ENCODE results near the gene CCNQ.
A peak's percentile ranks its signal among the peaks of the same experiment; 100 is the strongest.

The CCNQ gene

DNA sequence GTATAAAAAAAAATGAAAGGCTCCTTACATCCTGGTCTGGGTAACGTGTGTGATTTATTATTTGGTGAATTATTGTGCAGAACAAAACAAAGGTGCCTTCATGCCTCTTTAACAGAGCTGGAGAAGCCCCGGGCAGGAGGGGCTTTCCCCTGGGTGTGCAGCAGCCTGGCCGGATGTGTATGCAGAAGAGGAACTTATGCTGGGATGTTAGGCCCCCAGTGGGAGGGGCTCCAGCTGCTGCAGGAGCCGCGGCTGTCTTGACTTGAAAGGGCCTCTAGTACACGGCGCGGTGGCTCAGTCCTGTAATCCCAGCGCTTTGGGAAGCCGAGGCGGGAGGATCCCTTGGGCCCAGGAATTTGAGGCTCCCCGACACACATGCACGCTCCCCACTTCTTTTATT, 16.0 kb downstream of the CCNQ start:
- TF ChIP-seq, protein P1, sequence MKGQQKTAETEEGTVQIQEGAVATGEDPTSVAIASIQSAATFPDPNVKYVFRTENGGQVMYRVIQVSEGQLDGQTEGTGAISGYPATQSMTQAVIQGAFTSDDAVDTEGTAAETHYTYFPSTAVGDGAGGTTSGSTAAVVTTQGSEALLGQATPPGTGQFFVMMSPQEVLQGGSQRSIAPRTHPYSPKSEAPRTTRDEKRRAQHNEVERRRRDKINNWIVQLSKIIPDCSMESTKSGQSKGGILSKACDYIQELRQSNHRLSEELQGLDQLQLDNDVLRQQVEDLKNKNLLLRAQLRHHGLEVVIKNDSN (IDR thresholded peaks at IDR 0.05), result no peak
- TF ChIP-seq CEBPB (IDR thresholded peaks at IDR 0.05), result no peak
- no peak for TF ChIP-seq FOXM1 (IDR thresholded peaks at IDR 0.05; ENCODE audit: borderline replicate concordance, low read depth)
- TF ChIP-seq TCF12 (IDR thresholded peaks at IDR 0.05; ENCODE audit: low read depth), result no peak
- TF ChIP-seq EGR1 (IDR thresholded peaks at IDR 0.05), result no peak
- no peak for TF ChIP-seq CREB1 (IDR thresholded peaks at IDR 0.05; ENCODE audit: low read depth)
- TF ChIP-seq, protein P2, sequence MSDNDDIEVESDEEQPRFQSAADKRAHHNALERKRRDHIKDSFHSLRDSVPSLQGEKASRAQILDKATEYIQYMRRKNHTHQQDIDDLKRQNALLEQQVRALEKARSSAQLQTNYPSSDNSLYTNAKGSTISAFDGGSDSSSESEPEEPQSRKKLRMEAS (IDR thresholded peaks at IDR 0.05), result no peak
- TF ChIP-seq NFIC (IDR thresholded peaks at IDR 0.05), result no peak

DNA sequence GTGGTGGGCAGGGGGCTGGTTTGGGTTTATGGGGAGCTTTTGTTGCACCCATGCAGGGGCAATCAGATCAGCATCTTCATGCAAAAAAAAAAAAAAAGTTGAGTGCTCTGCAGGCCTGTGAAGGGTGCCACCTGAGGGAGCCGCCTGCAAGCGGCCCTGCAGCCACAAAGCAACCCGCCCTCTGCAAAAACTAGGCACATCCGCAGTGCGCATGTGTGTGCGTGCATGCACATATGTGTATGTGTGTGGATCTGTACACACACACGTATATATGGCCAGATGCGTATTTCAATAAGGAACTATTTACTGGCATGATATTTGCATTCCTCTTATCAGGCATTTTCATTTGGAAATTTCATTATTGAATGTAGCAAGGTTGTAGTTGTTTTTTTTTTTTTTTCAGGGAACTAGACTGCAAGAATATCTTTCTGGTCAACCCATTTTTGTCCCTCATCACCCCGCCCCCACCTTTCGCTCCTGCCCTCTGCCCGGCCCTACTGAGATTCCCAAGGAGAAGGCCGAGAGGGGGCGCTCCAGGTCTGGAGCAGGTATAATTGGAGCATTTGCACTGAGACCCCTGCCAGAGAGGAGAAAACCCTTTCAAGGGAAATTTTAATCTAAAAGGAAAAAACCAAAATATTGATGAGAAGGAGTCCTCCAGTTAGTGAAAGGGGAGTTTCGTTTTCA, 18.1 kb downstream of the CCNQ start:
- TF ChIP-seq, protein P2 (IDR thresholded peaks at IDR 0.05), result no peak
- TF ChIP-seq CREB1 (IDR thresholded peaks at IDR 0.05; ENCODE audit: low read depth) (no peak), YY1 (IDR thresholded peaks at IDR 0.05; ENCODE audit: low read depth) (no peak), TAF1 (IDR thresholded peaks at IDR 0.05; ENCODE audit: low read depth) (no peak), RAD21 (IDR thresholded peaks at IDR 0.05; ENCODE audit: low read depth) (peak; percentile 26; the same call in 1 of the 2 replicates)

DNA sequence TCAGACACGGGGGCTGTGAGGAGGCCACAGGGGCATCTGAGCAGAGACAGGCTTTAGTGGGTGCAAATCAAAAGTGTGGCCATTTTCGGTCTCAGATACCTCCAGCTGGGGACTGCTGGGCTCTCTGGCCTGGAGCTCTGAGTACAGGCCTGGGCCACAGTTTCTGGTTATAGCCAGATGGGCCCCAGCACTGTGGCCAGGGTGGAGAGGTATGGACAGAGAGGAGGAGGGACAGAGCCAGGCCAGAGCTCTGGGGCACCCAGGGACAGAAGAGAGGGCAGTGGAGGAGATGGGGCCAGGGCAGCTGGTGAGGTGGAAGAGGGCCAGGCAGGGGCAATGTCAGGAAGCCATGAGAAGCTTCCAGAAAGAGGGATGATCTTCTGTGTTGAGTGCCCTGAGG, 20.1 kb downstream of the CCNQ start:
- TF ChIP-seq, protein P1 (IDR thresholded peaks at IDR 0.05), result no peak
- TF ChIP-seq, protein P2 (IDR thresholded peaks at IDR 0.05), result no peak

DNA sequence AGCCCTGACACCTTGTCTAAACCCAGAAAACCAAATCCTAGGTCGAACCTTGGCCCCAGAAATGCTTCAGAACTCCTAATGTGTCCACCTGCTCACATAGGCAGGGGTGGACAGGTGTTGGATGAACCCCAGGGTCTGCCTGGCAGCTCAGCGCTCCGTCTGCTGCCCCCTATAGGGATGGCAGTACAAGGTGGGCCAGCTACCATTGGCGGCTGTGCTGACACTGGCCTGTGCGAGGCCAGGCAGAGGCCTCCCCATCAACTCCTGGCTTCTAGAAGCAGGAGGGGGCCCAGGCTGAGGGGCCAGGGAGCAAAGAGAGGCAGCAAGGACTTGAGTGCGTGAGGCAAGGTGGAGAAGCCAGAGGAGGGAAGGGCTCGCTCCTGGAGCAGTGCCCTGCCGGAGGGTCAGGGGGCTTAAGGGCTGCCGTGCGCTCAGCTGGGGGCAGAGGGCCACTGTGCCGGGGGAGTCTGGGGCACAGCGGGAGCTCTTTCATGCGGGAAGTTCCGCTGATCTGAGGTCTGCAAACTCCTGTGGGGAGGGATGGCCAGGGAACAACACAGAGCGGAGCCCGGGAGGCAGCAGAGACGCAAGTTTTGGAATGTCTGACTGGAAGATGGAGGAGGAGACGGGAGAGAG, 20.6 kb downstream of the CCNQ start:
- TF ChIP-seq NFIC (IDR thresholded peaks at IDR 0.05) (no peak), TAF1 (IDR thresholded peaks at IDR 0.05; ENCODE audit: low read depth) (no peak), CEBPB (IDR thresholded peaks at IDR 0.05) (no peak), YY1 (IDR thresholded peaks at IDR 0.05; ENCODE audit: low read depth) (no peak), EGR1 (IDR thresholded peaks at IDR 0.05) (no peak), ZBTB7A (IDR thresholded peaks at IDR 0.05; ENCODE audit: low read depth) (no peak), RAD21 (IDR thresholded peaks at IDR 0.05; ENCODE audit: low read depth) (no peak), EP300 (IDR thresholded peaks at IDR 0.05; ENCODE audit: borderline replicate concordance) (no peak), CREB1 (IDR thresholded peaks at IDR 0.05; ENCODE audit: low read depth) (no peak), TCF12 (IDR thresholded peaks at IDR 0.05; ENCODE audit: low read depth) (no peak)
- TF ChIP-seq, protein P1 (IDR thresholded peaks at IDR 0.05), result no peak
- TF ChIP-seq, protein P3, sequence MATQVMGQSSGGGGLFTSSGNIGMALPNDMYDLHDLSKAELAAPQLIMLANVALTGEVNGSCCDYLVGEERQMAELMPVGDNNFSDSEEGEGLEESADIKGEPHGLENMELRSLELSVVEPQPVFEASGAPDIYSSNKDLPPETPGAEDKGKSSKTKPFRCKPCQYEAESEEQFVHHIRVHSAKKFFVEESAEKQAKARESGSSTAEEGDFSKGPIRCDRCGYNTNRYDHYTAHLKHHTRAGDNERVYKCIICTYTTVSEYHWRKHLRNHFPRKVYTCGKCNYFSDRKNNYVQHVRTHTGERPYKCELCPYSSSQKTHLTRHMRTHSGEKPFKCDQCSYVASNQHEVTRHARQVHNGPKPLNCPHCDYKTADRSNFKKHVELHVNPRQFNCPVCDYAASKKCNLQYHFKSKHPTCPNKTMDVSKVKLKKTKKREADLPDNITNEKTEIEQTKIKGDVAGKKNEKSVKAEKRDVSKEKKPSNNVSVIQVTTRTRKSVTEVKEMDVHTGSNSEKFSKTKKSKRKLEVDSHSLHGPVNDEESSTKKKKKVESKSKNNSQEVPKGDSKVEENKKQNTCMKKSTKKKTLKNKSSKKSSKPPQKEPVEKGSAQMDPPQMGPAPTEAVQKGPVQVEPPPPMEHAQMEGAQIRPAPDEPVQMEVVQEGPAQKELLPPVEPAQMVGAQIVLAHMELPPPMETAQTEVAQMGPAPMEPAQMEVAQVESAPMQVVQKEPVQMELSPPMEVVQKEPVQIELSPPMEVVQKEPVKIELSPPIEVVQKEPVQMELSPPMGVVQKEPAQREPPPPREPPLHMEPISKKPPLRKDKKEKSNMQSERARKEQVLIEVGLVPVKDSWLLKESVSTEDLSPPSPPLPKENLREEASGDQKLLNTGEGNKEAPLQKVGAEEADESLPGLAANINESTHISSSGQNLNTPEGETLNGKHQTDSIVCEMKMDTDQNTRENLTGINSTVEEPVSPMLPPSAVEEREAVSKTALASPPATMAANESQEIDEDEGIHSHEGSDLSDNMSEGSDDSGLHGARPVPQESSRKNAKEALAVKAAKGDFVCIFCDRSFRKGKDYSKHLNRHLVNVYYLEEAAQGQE (IDR thresholded peaks at IDR 0.05; ENCODE audit: low read depth), result no peak
- TF ChIP-seq, protein P2 (IDR thresholded peaks at IDR 0.05), result no peak

DNA sequence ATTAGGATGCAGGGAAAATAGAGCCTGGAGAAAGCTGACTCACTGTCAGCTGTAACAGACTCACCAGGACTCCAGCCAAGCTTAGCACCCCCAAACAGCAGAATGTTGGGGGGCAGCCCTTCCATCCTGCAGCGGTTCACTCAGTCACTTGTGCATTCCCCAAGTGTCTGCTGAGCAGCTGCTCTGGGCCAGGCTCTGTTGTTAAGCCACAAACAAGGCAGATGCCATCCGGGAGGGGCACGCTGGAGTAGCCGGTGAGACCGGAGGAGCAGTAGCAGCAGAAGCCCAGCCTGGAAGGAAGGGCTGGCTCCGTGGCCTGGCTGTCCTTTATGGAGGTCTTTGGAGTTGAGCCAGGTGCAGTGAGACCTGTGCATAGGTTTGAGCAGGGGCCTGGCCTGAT, 22.0 kb downstream of the CCNQ start:
- TF ChIP-seq CEBPB (IDR thresholded peaks at IDR 0.05) (no peak), TEAD4 (IDR thresholded peaks at IDR 0.05) (no peak), ZBTB7A (IDR thresholded peaks at IDR 0.05; ENCODE audit: low read depth) (no peak)

DNA sequence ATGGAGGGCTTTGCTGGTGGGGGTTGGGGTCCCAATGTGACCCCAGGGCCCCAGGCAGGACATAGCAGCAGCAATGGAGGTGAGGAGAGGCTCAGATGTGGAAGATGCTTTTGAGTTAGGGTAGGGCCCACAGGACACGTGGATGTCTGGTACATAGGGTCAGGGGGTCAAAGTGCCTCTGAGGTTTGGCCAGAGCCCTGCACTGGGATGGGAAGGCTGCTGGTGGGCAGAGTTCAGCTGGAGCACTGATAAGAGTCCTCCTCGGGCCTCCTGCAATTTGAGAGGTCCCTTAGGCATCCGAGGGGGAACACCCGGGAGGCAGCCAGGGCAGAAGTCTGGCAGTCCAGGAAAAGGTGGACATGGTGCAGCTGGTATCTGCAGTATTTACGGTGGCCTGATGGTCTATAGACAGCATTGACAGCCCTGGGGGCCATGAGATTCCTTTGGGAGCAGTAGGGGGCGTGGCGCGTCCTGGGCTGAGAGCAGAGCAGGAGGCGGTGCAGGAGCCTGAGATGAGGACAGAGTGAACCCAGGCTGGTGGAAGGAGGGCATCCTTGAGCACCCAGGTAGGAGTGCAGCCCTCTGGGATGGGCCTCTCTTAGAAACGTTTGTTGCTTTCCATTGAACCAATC, 22.6 kb downstream of the CCNQ start:
- TF ChIP-seq FOXM1 (IDR thresholded peaks at IDR 0.05; ENCODE audit: borderline replicate concordance, low read depth) (no peak), ZBTB7A (IDR thresholded peaks at IDR 0.05; ENCODE audit: low read depth) (no peak), TAF1 (IDR thresholded peaks at IDR 0.05; ENCODE audit: low read depth) (no peak), TEAD4 (IDR thresholded peaks at IDR 0.05) (no peak), RAD21 (IDR thresholded peaks at IDR 0.05; ENCODE audit: low read depth) (no peak), YY1 (IDR thresholded peaks at IDR 0.05; ENCODE audit: low read depth) (no peak), TCF12 (IDR thresholded peaks at IDR 0.05; ENCODE audit: low read depth) (no peak), EGR1 (IDR thresholded peaks at IDR 0.05) (no peak), CREB1 (IDR thresholded peaks at IDR 0.05; ENCODE audit: low read depth) (no peak), EP300 (IDR thresholded peaks at IDR 0.05; ENCODE audit: borderline replicate concordance) (no peak), CEBPB (IDR thresholded peaks at IDR 0.05) (no peak), NFIC (IDR thresholded peaks at IDR 0.05) (no peak)
- TF ChIP-seq, protein P3 (IDR thresholded peaks at IDR 0.05; ENCODE audit: low read depth), result no peak
- TF ChIP-seq, protein P1 (IDR thresholded peaks at IDR 0.05), result no peak
- TF ChIP-seq, protein P2 (IDR thresholded peaks at IDR 0.05), result no peak

Data from Ishikawa (cell line).